ENCODE results near the gene DCUN1D2.
"Not testable (repeated sequence)": the region's sequence is repeated elsewhere in the genome, so short reads cannot be mapped to it uniquely, and the experiment has no call there.

DCUN1D2 gene

DNA sequence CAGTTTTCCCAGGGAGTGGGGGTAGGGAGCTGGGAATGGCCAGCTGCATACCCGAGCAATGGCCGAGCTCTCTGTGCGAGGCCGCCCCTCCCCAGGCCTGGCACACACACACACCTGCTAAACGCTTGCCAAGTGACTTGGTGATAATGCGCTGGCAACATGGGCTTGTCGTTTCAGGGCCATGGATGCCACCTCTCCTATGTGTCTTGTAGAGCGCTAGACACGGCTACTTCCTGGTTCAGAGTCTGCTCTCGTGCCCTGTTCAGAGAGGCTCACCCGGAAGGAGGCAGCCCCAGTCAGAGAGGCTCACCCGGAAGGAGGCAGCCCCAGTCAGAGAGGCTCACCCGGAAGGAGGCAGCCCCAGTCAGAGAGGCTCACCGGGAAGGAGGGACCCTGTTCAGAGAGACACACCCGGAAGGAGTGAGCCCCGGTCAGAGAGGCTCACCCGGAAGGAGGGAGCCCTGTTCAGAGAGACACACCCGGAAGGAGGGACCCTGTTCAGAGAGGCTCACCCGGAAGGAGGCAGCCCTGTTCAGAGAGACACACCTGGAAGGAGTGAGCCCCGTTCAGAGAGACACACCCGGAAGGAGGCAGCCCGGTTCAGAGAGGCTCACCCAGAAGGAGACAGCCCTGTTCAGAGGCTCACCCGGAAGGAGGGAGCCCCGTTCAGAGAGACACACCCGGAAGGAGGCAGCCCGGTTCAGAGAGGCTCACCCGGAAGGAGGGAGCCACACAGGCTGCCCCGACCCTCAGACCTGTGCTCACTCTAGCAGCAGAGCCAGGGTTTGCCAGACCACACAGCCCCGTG lies 41.4 kb downstream of the DCUN1D2 start:
- DNase-seq (ENCODE audit: low read depth in 2 of 3, low spot score in 1 of 3) = peak in 1 of 3 donors; percentile 42

DNA sequence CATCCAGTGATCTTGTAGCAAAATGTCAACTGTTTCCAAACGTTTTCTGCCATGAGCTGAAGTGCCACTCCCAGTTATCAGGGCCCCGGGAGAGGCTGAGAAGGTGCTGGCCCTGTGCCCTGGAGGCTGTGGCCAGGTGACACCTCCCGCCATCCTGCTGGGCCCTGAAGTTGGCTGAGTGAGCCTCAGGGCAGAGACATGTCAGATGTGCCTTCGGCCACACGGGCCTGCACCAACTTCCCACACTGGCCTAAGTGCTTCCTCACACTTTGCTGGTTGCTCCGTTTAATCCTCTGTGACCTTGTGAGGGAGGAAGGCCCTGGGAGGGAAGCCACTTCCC lies 42.0 kb downstream of the DCUN1D2 start:
- DNase-seq (ENCODE audit: low read depth in 2 of 3, low spot score in 1 of 3) = no peak

- no peak for DNase-seq (ENCODE audit: low read depth in 2 of 3, low spot score in 1 of 3)
These were observed 42.9 kb downstream of the DCUN1D2 start for GRCh38 chr13:113447596-113447995.

GRCh38 chr13:113446488-113446854 lies 44.0 kb downstream of the DCUN1D2 start:
- DNase-seq (ENCODE audit: low read depth in 2 of 3, low spot score in 1 of 3) = no peak

DNA sequence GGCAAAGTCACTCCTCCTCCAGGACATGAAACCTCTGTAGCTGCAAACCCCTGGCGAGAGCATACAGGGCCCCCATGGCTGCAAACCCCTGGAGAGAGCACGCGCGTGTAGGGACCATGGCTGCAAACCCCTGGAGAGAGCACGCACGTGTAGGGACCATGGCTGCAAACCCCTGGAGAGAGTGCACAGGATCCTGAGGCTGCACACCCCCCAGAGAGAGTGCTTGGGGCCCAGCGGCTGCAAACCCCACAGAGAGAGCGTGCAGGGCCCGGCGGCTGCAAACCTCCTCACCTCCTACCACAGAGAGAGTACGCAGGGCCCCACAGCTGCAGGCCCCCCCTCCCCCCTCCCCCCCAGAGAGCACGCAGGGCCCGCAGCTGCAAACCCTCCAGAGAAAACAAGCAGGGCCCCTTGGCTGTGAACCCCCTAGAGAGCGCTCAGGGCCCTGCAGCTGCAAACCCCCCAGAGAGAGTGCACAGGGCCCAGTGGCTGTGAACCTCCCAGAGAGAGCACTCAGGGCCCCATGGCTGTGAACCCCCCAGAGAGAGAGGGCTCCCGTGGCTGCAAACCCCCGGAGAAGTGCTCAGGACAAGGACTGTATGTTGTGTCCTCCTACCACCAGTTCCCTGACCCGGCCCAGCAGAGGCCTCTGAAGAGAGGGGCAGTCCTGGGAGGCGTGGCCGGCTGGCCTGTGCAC lies 44.6 kb downstream of the DCUN1D2 start:
- no peak for DNase-seq (ENCODE audit: low read depth in 2 of 3, low spot score in 1 of 3)

DNA sequence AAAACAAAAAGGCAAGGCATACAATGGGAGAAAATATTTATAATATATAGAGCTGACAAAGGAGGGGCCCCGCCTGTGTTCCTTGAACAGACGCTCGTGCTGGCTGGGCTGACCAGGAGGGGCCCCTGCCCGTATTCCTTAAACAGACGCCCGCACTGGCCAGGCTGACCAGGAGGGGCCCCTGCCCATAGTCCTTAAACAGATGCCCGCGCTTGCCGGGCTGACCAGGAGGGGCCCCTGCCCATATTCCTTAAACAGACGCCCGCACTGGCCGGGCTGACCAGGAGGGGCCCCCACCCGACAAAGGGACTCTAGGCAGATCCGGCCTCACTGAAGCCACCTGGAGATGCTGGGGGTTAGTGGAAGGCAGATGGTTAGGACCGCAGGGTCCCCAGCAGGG lies 46.5 kb downstream of the DCUN1D2 start:
- no peak for DNase-seq (ENCODE audit: low read depth in 2 of 3, low spot score in 1 of 3)

GRCh38 chr13:113442985-113443362 lies 47.5 kb downstream of the DCUN1D2 start:
- no peak for DNase-seq (ENCODE audit: low read depth in 2 of 3, low spot score in 1 of 3)

DNA sequence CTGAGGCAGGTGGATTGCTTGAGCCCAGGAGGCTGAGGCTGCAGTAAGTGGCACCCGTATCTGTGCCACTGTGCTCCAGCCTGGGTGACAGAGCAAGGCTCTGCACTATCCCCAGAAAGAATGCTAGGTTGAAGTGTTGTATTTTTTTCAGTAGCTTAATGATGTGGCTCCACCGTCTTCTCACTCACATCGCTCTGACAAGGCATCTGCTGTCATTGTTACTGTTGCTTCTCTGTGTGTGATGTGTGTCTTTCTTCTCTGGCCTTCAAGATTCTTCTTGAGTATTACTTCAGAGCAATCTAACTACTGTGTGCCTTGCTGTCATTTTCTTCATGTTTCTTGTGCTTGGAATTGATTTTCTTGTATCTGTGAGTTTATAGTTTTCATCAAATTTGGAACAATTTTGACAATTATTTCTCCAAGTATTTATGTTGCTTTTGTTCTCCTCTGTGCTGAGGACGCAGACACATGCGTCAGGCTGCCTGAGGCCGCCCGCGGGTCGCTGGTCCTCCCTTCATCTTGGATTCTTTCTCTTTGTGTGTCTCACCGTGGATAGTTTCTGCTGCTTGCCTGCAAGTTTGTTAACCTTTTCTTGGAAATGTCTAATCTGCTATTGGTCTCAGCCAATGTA lies 48.0 kb downstream of the DCUN1D2 start:
- DNase-seq (ENCODE audit: low read depth in 2 of 3, low spot score in 1 of 3) = no peak

- no peak for DNase-seq (ENCODE audit: low read depth in 2 of 3, low spot score in 1 of 3)
These were observed 48.9 kb downstream of the DCUN1D2 start for GRCh38 chr13:113441661-113442060.

GRCh38 chr13:113437408-113438010 lies 53.0 kb downstream of the DCUN1D2 start:
- no peak for DNase-seq (ENCODE audit: low read depth in 2 of 3, low spot score in 1 of 3)

DNA sequence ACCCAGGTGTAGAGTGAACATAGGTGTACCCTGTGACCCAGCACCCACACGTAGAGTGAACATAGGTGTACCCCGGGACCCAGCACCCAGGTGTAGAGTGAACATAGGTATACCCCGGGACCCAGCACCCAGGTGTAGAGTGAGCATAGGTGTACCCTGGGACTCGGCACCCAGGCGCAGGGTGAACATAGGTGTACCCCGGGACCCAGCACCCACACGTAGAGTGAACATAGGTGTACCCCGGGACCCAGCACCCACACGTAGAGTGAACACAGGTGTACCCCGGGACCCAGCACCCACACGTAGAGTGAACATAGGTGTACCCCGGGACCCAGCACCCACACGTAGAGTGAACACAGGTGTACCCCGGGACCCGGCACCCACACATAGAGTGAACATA lies 53.6 kb downstream of the DCUN1D2 start:
- not testable (repeated sequence) for DNase-seq (ENCODE audit: low read depth in 2 of 3, low spot score in 1 of 3)

GRCh38 chr13:113435907-113436306 lies 54.6 kb downstream of the DCUN1D2 start:
- DNase-seq (ENCODE audit: low read depth in 2 of 3, low spot score in 1 of 3) = not testable (repeated sequence)

DNA sequence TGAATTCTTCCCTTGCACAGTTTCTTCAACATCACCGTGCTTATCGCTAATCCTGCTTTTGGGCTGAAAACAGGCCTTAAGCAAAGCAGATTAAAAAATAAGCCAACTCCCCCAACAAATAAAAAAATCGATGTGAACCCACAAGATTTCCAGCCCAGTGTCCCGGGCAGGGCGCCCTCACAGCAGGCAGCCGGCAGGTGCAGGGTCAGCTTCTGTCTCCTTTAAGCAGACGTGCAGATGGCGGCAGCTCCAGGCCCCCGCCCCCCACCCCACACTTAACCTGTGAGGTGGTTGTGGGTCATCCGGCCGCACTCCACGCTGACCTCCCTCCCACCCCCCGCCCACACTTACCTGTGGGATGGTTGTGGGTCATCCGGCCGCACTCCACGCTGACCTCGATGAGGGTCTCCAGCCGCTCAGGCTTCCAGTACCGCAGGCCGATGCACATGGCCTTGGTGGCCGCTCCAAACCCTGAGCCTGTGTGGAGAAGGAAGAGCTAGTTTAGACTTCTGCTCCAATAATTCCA lies 57.1 kb downstream of the DCUN1D2 start:
- DNase-seq (ENCODE audit: low read depth in 2 of 3, low spot score in 1 of 3) = no peak

DNA sequence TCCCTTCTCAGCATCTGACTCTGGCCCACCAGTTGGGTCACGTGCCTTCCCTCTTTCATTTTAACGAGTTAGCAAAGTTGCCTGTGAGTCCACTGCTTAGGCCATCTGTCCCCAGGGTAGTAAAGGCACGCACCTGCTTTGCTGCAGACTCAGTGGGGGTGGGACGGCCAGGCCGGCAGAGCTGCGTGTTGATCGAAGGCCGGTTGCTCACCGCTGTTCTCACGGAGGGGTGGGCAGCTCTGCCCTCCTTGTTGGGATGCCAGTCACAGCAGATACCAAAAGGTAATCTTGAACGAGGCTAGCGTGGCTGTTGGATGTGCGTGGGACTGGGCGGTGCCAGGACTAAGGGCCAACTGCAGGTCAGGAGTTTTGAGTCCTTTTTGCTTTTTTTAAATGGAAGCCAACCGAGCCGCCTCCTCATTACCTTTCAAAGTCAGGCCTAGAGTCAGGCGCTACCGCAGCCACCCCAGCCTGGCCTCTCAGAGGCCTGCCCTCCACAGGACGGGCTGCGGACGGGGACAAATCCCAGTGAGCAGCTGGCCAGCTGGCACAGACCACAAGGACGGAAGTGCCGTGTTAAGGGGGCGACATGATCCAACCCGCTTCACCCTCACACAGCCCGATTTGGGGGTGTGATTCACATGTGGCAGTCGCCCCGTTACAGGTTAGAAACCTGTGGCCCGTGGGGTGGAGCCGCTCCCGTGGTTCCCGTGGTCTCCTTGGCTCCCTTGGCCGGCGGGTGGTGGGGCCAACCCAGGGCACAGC lies 57.8 kb downstream of the DCUN1D2 start:
- no peak for DNase-seq (ENCODE audit: low read depth in 2 of 3, low spot score in 1 of 3)

GRCh38 chr13:113431171-113431570 lies 59.3 kb downstream of the DCUN1D2 start:
- no peak for DNase-seq (ENCODE audit: low read depth in 2 of 3, low spot score in 1 of 3)

DNA sequence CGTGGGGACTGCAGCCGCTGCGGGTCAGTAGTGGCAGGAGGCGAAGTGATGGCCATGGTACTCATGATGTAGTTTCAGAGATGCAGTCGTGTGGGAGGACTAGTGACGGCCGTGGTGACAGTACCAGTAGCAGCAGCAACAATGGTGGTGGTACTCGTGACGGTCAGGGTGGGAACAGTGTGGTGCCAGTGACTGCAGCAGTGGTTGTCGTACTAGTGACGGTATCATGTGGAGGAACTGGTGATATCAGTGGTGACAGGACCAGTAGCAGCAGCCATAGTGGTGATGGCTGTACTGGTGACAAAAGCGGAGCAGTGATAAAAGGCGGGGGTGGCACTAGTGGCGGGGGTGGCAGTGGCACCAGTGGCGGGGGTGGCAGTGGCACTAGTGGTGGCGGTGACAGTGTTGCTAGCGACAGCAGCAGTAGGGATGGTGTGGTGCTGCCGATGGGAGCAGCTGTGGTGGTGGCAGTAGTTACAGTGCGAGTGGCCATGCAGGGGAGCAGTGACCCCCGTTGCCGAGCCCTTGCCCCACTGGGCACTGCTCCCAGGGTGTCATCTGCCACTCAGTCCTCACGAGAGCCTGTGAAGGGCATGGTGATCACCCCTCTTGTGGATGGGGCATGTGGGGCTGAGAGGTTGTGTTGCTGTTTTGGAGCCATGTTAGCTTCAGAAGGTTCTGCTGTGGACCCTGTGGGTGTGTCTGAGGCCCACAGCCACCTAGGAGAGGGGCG lies 60.0 kb downstream of the DCUN1D2 start:
- DNase-seq (ENCODE audit: low read depth in 2 of 3, low spot score in 1 of 3) = no peak

GRCh38 chr13:113429608-113429985 lies 60.9 kb downstream of the DCUN1D2 start:
- no peak for DNase-seq (ENCODE audit: low read depth in 2 of 3, low spot score in 1 of 3)

DNA sequence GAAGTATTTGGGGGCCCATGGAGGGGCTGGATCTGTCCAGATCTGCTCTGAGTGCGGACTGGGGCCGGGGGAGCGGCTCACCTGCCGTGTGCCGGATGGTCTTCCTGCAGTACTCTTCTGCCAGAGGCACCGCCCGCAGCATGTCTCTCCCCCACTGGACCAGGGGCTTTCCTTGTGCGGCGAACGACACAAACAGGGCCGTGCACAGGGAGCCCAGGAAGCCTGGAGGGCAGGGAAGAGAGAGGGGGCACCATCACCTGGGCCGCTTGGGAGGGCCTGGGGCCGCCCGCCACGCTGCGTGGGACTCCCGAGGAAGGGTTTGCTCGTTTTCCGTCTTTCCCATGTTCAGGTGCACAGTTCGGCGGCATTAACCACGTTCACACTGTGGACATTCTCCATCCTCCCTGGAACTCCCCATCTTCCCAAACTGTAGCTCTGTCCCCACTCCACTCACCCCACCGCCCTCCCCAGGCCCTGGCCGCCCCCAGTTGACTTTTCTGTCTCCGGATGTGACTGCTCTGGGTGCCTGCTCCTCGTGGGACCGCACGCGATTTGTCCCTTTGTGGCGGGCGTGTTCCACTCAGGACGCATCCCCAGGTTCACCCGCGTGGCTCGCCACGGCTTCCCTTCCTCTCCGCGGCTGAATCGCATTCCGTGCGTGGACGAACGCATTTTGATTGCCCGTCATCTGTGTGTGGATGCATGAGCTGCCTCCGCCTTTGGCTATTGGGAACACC lies 61.5 kb downstream of the DCUN1D2 start:
- no peak for DNase-seq (ENCODE audit: low read depth in 2 of 3, low spot score in 1 of 3)

- no peak for DNase-seq (ENCODE audit: low read depth in 2 of 3, low spot score in 1 of 3)
These were observed 62.0 kb downstream of the DCUN1D2 start for GRCh38 chr13:113428469-113428865.

Measured in stimulated activated CD4-positive, alpha-beta T cell treated with anti-CD3 and anti-CD28 coated beads, Interleukin-12 subunit alpha, Interleukin-12 subunit beta, amount 100 ng/mL, for 48 hours (primary cell).